GM12878 (cell line): ENCODE data around the gene NNMT. TPM values are rescaled to one million over a fixed set of nuclear protein-coding genes. Genes with fewer than 3 reads are reported as not detected.

Experiments used
- ATAC-seq: fragments of 200-7000 bp; cut with Tn5 transposase; 3 replicates; pipeline ENCODE4 v1.9.1; 2020; ENCODE audit warnings: mild to moderate bottlenecking, moderate library complexity
- BruUV-seq: library from RNA; stranded (reverse); fragments of 400-500 nt; replicated peaks from 2 replicates; lab custom pipeline; 2021; lab: Mats Ljungman, UMichigan
- CTCF ChIA-PET: fragments of 300-600 bp; sonication (Branson Sonifier 250); formaldehyde crosslinking; extraction: SDS; loops from one replicate; lab custom pipeline; 2021; ENCODE audit warnings: inconsistent platforms; lab: Yijun Ruan, JAX
- POLR2A ChIA-PET: fragments of 350-600 bp; formaldehyde crosslinking; extraction: SDS; loops from one replicate; lab custom pipeline; 2021; ENCODE audit warnings: inconsistent platforms; lab: Charles Lee
- RAD21 ChIA-PET: fragments of 300-600 bp; sonication (Branson Sonifier 250); formaldehyde crosslinking; loops from one replicate; lab custom pipeline; 2023; ENCODE audit warnings: antibody characterized with exemption; ENCODE audit not compliant: unreplicated experiment; lab: Charles Lee
- SMC1A ChIA-PET: fragments of 300-600 bp; sonication (Branson Sonifier 250); formaldehyde crosslinking; loops from one replicate; lab custom pipeline; 2023; ENCODE audit not compliant: unreplicated experiment, uncharacterized antibody; lab: Charles Lee
- DNase-seq: peaks from one replicate; pipeline ENCODE4 v3.0.0-alpha.2; 2011; ENCODE audit warnings: low read depth, low spot score
- FAIRE-seq: peaks from 3 replicates; lab custom pipeline; 2011; peaks lifted over from hg19 to GRCh38; lab: Jason Lieb, UNC
- H2AFZ ChIP-seq: 2 replicates; pipeline ENCODE4 v1.6.0; 2011; ENCODE audit warnings: low read depth, low read length, control low read depth; ENCODE audit not compliant: control insufficient read depth
- H3K27ac ChIP-seq: 2 replicates; pipeline ENCODE4 v1.5.1; 2011; ENCODE audit warnings: control low read depth; ENCODE audit not compliant: control insufficient read depth, insufficient read depth
- H3K27me3 ChIP-seq, 2 experiments: replicated peaks in 1 of 2; 2 replicates each; pipeline versions ENCODE4 v1.6.0 to v1.6.1; 2011; ENCODE audit warnings: low read length in 1 of 2; ENCODE audit not compliant: control insufficient read depth in 2 of 2, insufficient read depth in 2 of 2
- H3K36me3 ChIP-seq, 2 experiments: 2 replicates each; pipeline ENCODE4 v1.5.1; 2011; ENCODE audit warnings: low read length in 1 of 2; ENCODE audit not compliant: control insufficient read depth in 2 of 2, insufficient read depth in 2 of 2
- H3K4me1 ChIP-seq: 2 replicates; pipeline ENCODE4 v1.6.1; 2011; ENCODE audit warnings: mild to moderate bottlenecking, low read length, moderate library complexity, mixed read lengths; ENCODE audit not compliant: control insufficient read depth, insufficient read depth
- H3K4me2 ChIP-seq: 2 replicates; pipeline ENCODE4 v1.6.0; 2011; ENCODE audit warnings: control low read depth; ENCODE audit not compliant: control insufficient read depth, insufficient read depth
- H3K4me3 ChIP-seq: fragments of 200-600 bp; sonication (generic); 2 replicates; pipeline ENCODE4 v1.5.1; 2016
- H3K79me2 ChIP-seq: 2 replicates; pipeline ENCODE4 v1.6.0; 2011; ENCODE audit warnings: low read length; ENCODE audit not compliant: control insufficient read depth, insufficient read depth
- H3K9ac ChIP-seq: 2 replicates; pipeline ENCODE4 v1.8.0; 2011; ENCODE audit warnings: low read length, control low read depth, mixed read lengths; ENCODE audit not compliant: control insufficient read depth, insufficient read depth
- H3K9me3 ChIP-seq: replicated peaks from 3 replicates; pipeline ENCODE4 v1.5.1; 2011; ENCODE audit warnings: mild to moderate bottlenecking, low read length; ENCODE audit not compliant: control insufficient read depth, insufficient read depth
- H4K20me1 ChIP-seq: 2 replicates; pipeline ENCODE4 v1.6.0; 2011; ENCODE audit not compliant: control insufficient read depth, insufficient read depth
- BMI1 ChIP-seq: fragments of 450-650 bp; IDR thresholded peaks from 2 replicates; pipeline ENCODE4 v1.6.1; 2016; ENCODE audit warnings: mild to moderate bottlenecking, moderate library complexity, borderline replicate concordance
- CREM ChIP-seq: IDR thresholded peaks from 2 replicates; pipeline ENCODE4 v1.6.1; 2014; ENCODE audit warnings: antibody characterized with exemption, low read depth
- EZH2 ChIP-seq: IDR thresholded peaks from 2 replicates; pipeline ENCODE4 v1.6.1; 2012; ENCODE audit warnings: low read depth, mild to moderate bottlenecking, control low read depth, inconsistent platforms, low read length, borderline replicate concordance; ENCODE audit not compliant: control insufficient read depth
- HDAC6 ChIP-seq: fragments of 200-600 bp; sonication (generic); IDR thresholded peaks from one replicate; pipeline ENCODE4 v1.8.0; 2017; ENCODE audit warnings: antibody characterized with exemption; ENCODE audit not compliant: unreplicated experiment
- IKZF1 ChIP-seq: fragments of 450-650 bp; conservative IDR thresholded peaks from 2 replicates; pipeline ENCODE4 v1.6.1; 2017; ENCODE audit warnings: antibody characterized with exemption, mild to moderate bottlenecking
- JUNB ChIP-seq: IDR thresholded peaks from 2 replicates; pipeline ENCODE4 v1.6.1; 2016; ENCODE audit warnings: antibody characterized with exemption, mild to moderate bottlenecking
- KAT2A ChIP-seq: conservative IDR thresholded peaks from 2 replicates; pipeline ENCODE4 v1.6.1; 2011; ENCODE audit warnings: low read depth, low read length; ENCODE audit not compliant: control insufficient read depth
- KDM1A ChIP-seq: fragments of 200-600 bp; sonication (generic); IDR thresholded peaks from 2 replicates; pipeline ENCODE4 v1.6.1; 2016; ENCODE audit warnings: borderline replicate concordance
- MEF2A ChIP-seq: IDR thresholded peaks from 2 replicates; pipeline ENCODE4 v1.6.1; 2011; ENCODE audit warnings: low read depth, mild to moderate bottlenecking, low read length, moderate library complexity; ENCODE audit not compliant: insufficient read depth
- NFYB ChIP-seq: IDR thresholded peaks from 2 replicates; pipeline ENCODE4 v1.6.1; 2011; ENCODE audit warnings: low read depth, mild to moderate bottlenecking, low read length, improper control_type of control experiment, moderate library complexity; ENCODE audit not compliant: insufficient read depth
- RAD51 ChIP-seq: fragments of 450-650 bp; IDR thresholded peaks from 2 replicates; pipeline ENCODE4 v1.6.1; 2016; ENCODE audit warnings: moderate library complexity, mild to moderate bottlenecking, inconsistent platforms
- SMAD5 ChIP-seq: IDR thresholded peaks from 2 replicates; pipeline ENCODE4 v1.6.1; 2016; ENCODE audit warnings: antibody characterized with exemption, low read depth
- SMC3 ChIP-seq: IDR thresholded peaks from 2 replicates; pipeline ENCODE4 v1.6.1; 2011; ENCODE audit warnings: low read length, improper control_type of control experiment, borderline replicate concordance
- TCF12 ChIP-seq: IDR thresholded peaks from 2 replicates; pipeline ENCODE4 v1.6.1; 2011; ENCODE audit warnings: low read depth, mild to moderate bottlenecking, low read length
- WGBS: methylation state at CpG from one replicate; pipeline ENCODE4 v1.1.6; 2016; ENCODE audit warnings: low lambda C conversion rate; ENCODE audit not compliant: insufficient replicate concordance, insufficient coverage; ENCODE audit errors: missing lambda C conversion rate; 5-methylcytosine and 5-hydroxymethylcytosine counted together
- in situ Hi-C: fragments of 300-500 bp; cut with MboI; formaldehyde crosslinking; loops from 9 replicates; pipeline ENCODE4 v1.14.3; 2018; ENCODE audit warnings: mixed read lengths
- intact Hi-C: fragments of 100-400 bp; cut with micrococcal nuclease; formaldehyde crosslinking; loops from one replicate; pipeline ENCODE4 v1.14.2; 2022; ENCODE audit not compliant: unreplicated experiment
- polyA plus RNA-seq, 11 experiments: library from polyadenylated mRNA; depleted of rRNA in 4 of 11; unstranded in 6 of 11; stranded (reverse) in 5 of 11; fragments of >200 nt; fragmentation: Nextera tagmentation in 4 of 11; fragmentation: Illumina TruSeq in 1 of 11; extraction: Ambion mirVana in 4 of 11; extraction: Trizol in 1 of 11; gene quantifications; 1 replicate in 1 of 11; 2 replicates in 10 of 11; pipeline versions ENCODE4 v1.2.1 to v1.2.3, GENCODE V29; 2011 to 2016; ENCODE audit warnings: inconsistent platforms in 2 of 11, missing spikeins in 2 of 11, low read depth in 1 of 11
- total RNA-seq, 4 experiments: library from RNA; depleted of rRNA in 3 of 4; stranded (reverse); fragments of >200 nt in 3 of 4; fragmentation: Illumina TruSeq in 1 of 4; extraction: Trizol in 1 of 4; gene quantifications; 2 replicates each; pipeline versions ENCODE4 v1.2.1 to v1.2.3, GENCODE V29; 2013 to 2021
- TF ChIP-seq, protein P1 (sequence below): fragments of 450-650 bp; IDR thresholded peaks from 2 replicates; pipeline ENCODE4 v1.6.1; 2014; ENCODE audit warnings: mild to moderate bottlenecking
- TF ChIP-seq, protein P2 (sequence below): fragments of 450-650 bp; IDR thresholded peaks from 2 replicates; pipeline ENCODE4 v1.6.1; 2017; ENCODE audit warnings: low read depth, mild to moderate bottlenecking, moderate library complexity

The NNMT gene
- total and polyA plus RNA-seq, 10 of the 15 experiments (the other 5 are each of a cell fraction or from before 2014, with no cell fraction given) = 0.46 TPM; not detected in 9

DNA sequence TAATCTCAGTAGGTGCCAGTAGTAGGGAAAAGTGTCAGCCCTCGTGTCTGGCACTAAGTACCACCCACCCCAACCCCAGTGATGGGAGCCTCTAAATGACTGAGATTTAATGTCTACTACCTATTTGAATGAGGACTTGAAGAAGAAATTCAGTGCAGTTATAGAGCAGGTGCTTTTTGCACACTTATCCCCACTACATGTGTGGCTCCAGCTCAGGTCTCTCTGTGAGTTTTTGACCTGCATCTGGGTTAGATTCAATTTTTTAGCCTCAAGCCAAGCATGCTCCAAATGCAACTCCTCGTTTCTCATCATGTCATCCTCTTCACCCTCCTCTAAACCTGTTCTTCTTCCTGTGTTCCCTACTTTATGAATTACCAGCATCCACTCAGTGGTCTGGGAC lies 24.9 kb upstream of the NNMT start:
- FAIRE-seq = no peak
- no peak for ATAC-seq
- Histone ChIP-seq H3K79me2 (no peaks in the 10 kb centered on the region), H3K9ac (no peak overlapping the region), H2AFZ (no peak overlapping the region), H4K20me1 (no peaks in the 10 kb centered on the region), H3K36me3 (no peaks in the 10 kb centered on the region), H3K4me1 (no peaks in the 10 kb centered on the region), H3K4me2 (no peak overlapping the region), H3K9me3 (no peaks in the 10 kb centered on the region), H3K4me3 (no peak overlapping the region), H3K27me3 (peaks cover 2% of the 10 kb centered on the region in 2 experiments; a peak in 3 of 4 replicates), H3K27ac (no peak overlapping the region)
- ChIA-PET CTCF (no interaction called here), POLR2A (no interaction called here), SMC1A (interaction anchor here (1.1 kb wide), 1 partner anchor 45 kb away, joined by 3 read pairs; no protein-coding TSS in a partner anchor), RAD21 (no interaction called here)
- BruUV-seq = no TSS peak
- no peak for DNase-seq
- WGBS = 0% methylated on average over 2 of the region's 2 CpGs
- in situ Hi-C loops (no loop called here), intact Hi-C loops (no loop called here)
- TF ChIP-seq SMAD5 (no peak), EZH2 (no peak)

DNA sequence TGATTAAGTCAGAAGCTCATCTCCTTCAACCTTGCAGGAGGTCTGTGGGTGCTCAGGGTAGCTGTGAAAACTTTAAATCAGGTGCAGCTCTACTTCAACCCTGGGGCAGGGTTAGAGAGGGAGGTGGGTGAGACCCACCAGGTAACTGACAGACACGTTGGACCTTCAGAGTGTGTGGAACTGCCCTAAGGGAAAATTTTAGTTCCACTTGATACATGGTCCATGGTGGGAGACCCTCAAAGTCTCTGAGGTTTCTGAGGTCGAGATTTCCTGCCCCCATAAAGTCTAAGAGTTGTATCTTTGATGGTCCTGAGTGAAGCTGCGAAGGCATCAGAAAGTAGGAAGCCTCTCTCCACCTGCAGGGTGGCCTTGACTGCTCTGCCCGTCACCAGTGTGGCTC lies 23.9 kb upstream of the NNMT start:
- H3K9ac ChIP-seq = no peak overlapping the region
- H4K20me1 ChIP-seq = no peaks in the 10 kb centered on the region
- ChIA-PET POLR2A (no interaction called here), RAD21 (no interaction called here), CTCF (no interaction called here), SMC1A (interaction anchor here (1.1 kb wide), 1 partner anchor 44 kb away, joined by 3 read pairs; no protein-coding TSS in a partner anchor)
- peaks cover 2% of the 10 kb centered on the region in 2 experiments; a peak in 3 of 4 replicates for H3K27me3 ChIP-seq
- ATAC-seq (no peak), DNase-seq (no peak), FAIRE-seq (no peak)
- no TSS peak for BruUV-seq
- WGBS = 0% methylated on average over 4 of the region's 4 CpGs
- in situ Hi-C loops = no loop called here
- TF ChIP-seq TCF12 (no peak), IKZF1 (no peak), BMI1 (no peak), NFYB (no peak), SMC3 (no peak), HDAC6 (no peak), KDM1A (no peak), CREM (no peak), JUNB (no peak), RAD51 (no peak), KAT2A (no peak), MEF2A (no peak)
- TF ChIP-seq, protein P1, sequence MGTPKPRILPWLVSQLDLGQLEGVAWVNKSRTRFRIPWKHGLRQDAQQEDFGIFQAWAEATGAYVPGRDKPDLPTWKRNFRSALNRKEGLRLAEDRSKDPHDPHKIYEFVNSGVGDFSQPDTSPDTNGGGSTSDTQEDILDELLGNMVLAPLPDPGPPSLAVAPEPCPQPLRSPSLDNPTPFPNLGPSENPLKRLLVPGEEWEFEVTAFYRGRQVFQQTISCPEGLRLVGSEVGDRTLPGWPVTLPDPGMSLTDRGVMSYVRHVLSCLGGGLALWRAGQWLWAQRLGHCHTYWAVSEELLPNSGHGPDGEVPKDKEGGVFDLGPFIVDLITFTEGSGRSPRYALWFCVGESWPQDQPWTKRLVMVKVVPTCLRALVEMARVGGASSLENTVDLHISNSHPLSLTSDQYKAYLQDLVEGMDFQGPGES = no peak
- TF ChIP-seq, protein P2, sequence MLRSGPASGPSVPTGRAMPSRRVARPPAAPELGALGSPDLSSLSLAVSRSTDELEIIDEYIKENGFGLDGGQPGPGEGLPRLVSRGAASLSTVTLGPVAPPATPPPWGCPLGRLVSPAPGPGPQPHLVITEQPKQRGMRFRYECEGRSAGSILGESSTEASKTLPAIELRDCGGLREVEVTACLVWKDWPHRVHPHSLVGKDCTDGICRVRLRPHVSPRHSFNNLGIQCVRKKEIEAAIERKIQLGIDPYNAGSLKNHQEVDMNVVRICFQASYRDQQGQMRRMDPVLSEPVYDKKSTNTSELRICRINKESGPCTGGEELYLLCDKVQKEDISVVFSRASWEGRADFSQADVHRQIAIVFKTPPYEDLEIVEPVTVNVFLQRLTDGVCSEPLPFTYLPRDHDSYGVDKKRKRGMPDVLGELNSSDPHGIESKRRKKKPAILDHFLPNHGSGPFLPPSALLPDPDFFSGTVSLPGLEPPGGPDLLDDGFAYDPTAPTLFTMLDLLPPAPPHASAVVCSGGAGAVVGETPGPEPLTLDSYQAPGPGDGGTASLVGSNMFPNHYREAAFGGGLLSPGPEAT = no peak
- H3K27ac ChIP-seq = no peak overlapping the region
- no peak overlapping the region for H3K4me2 ChIP-seq
- intact Hi-C loops = no loop called here
- no peaks in the 10 kb centered on the region for H3K4me1 ChIP-seq
- no peak overlapping the region for H2AFZ ChIP-seq
- no peak overlapping the region for H3K4me3 ChIP-seq
- H3K79me2 ChIP-seq = no peaks in the 10 kb centered on the region
- no peaks in the 10 kb centered on the region for H3K36me3 ChIP-seq
- H3K9me3 ChIP-seq = no peaks in the 10 kb centered on the region
